Liver (tissue), 3 donors: ENCODE data around the gene TBC1D1.

Experiments
- EGR1 ChIP-seq, 2 donors: IDR thresholded peaks; 2 replicates each; pipeline ENCODE4 v1.6.1; 2016 to 2018; ENCODE audit warnings: antibody characterized with exemption in 2 of 2, low read depth in 2 of 2
- FOXA1 ChIP-seq: IDR thresholded peaks from 2 replicates; pipeline ENCODE4 v1.6.1; 2016; ENCODE audit warnings: antibody characterized with exemption
- FOXA2 ChIP-seq: IDR thresholded peaks from 2 replicates; pipeline ENCODE4 v1.6.1; 2016; ENCODE audit warnings: antibody characterized with exemption
- GABPA ChIP-seq, 2 donors: IDR thresholded peaks in 1 of 2; conservative IDR thresholded peaks in 1 of 2; 2 replicates each; pipeline ENCODE4 v1.6.1; 2016; ENCODE audit warnings: antibody characterized with exemption in 2 of 2, mild to moderate bottlenecking in 1 of 2, moderate library complexity in 1 of 2
- HNF4A ChIP-seq, 2 donors: conservative IDR thresholded peaks; 2 replicates each; pipeline ENCODE4 v1.6.1; 2016; ENCODE audit warnings: antibody characterized with exemption in 2 of 2, mild to moderate bottlenecking in 2 of 2
- JUND ChIP-seq, 2 donors: IDR thresholded peaks; 2 replicates each; pipeline ENCODE4 v1.6.1; 2016; ENCODE audit warnings: antibody characterized with exemption in 2 of 2
- MAX ChIP-seq: IDR thresholded peaks from 2 replicates; pipeline ENCODE4 v1.6.1; 2016; ENCODE audit warnings: antibody characterized with exemption
- RAD21 ChIP-seq, 2 donors: IDR thresholded peaks; 2 replicates each; pipeline ENCODE4 v1.6.1; 2016; ENCODE audit warnings: antibody characterized with exemption in 2 of 2, mild to moderate bottlenecking in 2 of 2
- RXRA ChIP-seq, 2 donors: IDR thresholded peaks; 2 replicates each; pipeline ENCODE4 v1.6.1; 2017 to 2018; ENCODE audit warnings: antibody characterized with exemption in 2 of 2, mild to moderate bottlenecking in 1 of 2
- SP1 ChIP-seq: IDR thresholded peaks from 2 replicates; pipeline ENCODE4 v1.6.1; 2018; ENCODE audit warnings: antibody characterized with exemption, mild to moderate bottlenecking
- TAF1 ChIP-seq: conservative IDR thresholded peaks from 2 replicates; pipeline ENCODE4 v1.6.1; 2016; ENCODE audit warnings: antibody characterized with exemption, mild to moderate bottlenecking
- TF ChIP-seq, protein P1 (sequence below): IDR thresholded peaks from 2 replicates; pipeline ENCODE4 v1.6.1; 2016; ENCODE audit warnings: antibody characterized with exemption
- TF ChIP-seq, protein P2 (sequence below): fragments of 150-350 bp; IDR thresholded peaks from 2 replicates; pipeline ENCODE4 v1.5.1; 2017; ENCODE audit warnings: improper control_type of control experiment, low read depth, low read length; ENCODE audit not compliant: missing input control
- TF ChIP-seq, protein P3 (sequence below): IDR thresholded peaks from 2 replicates; pipeline ENCODE4 v1.6.1; 2016; ENCODE audit warnings: antibody characterized with exemption, mild to moderate bottlenecking
- donor health status: healthy.
- donor health status: healthy.

GRCh38 chr4:38076153-38076669 lies 185.3 kb downstream of the TBC1D1 start:
- TF ChIP-seq EGR1 (IDR thresholded peaks at IDR 0.05; ENCODE audit: low read depth in 2 of 2) = no peak
- TF ChIP-seq, protein P1, sequence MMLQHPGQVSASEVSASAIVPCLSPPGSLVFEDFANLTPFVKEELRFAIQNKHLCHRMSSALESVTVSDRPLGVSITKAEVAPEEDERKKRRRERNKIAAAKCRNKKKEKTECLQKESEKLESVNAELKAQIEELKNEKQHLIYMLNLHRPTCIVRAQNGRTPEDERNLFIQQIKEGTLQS = no peak
- TF ChIP-seq GABPA (IDR thresholded peaks at IDR 0.05 in 1 of 2, conservative IDR thresholded peaks at IDR 0.05 in 1 of 2) = no peak
- TF ChIP-seq, protein P2, sequence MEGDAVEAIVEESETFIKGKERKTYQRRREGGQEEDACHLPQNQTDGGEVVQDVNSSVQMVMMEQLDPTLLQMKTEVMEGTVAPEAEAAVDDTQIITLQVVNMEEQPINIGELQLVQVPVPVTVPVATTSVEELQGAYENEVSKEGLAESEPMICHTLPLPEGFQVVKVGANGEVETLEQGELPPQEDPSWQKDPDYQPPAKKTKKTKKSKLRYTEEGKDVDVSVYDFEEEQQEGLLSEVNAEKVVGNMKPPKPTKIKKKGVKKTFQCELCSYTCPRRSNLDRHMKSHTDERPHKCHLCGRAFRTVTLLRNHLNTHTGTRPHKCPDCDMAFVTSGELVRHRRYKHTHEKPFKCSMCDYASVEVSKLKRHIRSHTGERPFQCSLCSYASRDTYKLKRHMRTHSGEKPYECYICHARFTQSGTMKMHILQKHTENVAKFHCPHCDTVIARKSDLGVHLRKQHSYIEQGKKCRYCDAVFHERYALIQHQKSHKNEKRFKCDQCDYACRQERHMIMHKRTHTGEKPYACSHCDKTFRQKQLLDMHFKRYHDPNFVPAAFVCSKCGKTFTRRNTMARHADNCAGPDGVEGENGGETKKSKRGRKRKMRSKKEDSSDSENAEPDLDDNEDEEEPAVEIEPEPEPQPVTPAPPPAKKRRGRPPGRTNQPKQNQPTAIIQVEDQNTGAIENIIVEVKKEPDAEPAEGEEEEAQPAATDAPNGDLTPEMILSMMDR = no peak
- no peak for TF ChIP-seq HNF4A (conservative IDR thresholded peaks at IDR 0.05)
- no peak for TF ChIP-seq RAD21 (IDR thresholded peaks at IDR 0.05)
- TF ChIP-seq FOXA1 = no peak
- no peak for TF ChIP-seq SP1
- TF ChIP-seq FOXA2 = no peak
- no peak for TF ChIP-seq RXRA (IDR thresholded peaks at IDR 0.05)
- no peak for TF ChIP-seq TAF1
- TF ChIP-seq, protein P3, sequence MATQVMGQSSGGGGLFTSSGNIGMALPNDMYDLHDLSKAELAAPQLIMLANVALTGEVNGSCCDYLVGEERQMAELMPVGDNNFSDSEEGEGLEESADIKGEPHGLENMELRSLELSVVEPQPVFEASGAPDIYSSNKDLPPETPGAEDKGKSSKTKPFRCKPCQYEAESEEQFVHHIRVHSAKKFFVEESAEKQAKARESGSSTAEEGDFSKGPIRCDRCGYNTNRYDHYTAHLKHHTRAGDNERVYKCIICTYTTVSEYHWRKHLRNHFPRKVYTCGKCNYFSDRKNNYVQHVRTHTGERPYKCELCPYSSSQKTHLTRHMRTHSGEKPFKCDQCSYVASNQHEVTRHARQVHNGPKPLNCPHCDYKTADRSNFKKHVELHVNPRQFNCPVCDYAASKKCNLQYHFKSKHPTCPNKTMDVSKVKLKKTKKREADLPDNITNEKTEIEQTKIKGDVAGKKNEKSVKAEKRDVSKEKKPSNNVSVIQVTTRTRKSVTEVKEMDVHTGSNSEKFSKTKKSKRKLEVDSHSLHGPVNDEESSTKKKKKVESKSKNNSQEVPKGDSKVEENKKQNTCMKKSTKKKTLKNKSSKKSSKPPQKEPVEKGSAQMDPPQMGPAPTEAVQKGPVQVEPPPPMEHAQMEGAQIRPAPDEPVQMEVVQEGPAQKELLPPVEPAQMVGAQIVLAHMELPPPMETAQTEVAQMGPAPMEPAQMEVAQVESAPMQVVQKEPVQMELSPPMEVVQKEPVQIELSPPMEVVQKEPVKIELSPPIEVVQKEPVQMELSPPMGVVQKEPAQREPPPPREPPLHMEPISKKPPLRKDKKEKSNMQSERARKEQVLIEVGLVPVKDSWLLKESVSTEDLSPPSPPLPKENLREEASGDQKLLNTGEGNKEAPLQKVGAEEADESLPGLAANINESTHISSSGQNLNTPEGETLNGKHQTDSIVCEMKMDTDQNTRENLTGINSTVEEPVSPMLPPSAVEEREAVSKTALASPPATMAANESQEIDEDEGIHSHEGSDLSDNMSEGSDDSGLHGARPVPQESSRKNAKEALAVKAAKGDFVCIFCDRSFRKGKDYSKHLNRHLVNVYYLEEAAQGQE = no peak
- no peak for TF ChIP-seq JUND (IDR thresholded peaks at IDR 0.05)
- no peak for TF ChIP-seq MAX
